Dedifferentiated amniotic fluid mesenchymal stem cell (primary cell): Measurements from ENCODE around the gene MXD1.
"Not testable (repeated sequence)": the region's sequence is repeated elsewhere in the genome, so short reads cannot be mapped to it uniquely, and the experiment has no call there.

Experiments
- DNase-seq: peaks from one replicate; pipeline ENCODE4 v3.0.0-alpha.2; 2016; ENCODE audit errors: extremely low spot score

MXD1 gene, protein sequence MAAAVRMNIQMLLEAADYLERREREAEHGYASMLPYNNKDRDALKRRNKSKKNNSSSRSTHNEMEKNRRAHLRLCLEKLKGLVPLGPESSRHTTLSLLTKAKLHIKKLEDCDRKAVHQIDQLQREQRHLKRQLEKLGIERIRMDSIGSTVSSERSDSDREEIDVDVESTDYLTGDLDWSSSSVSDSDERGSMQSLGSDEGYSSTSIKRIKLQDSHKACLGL

DNA sequence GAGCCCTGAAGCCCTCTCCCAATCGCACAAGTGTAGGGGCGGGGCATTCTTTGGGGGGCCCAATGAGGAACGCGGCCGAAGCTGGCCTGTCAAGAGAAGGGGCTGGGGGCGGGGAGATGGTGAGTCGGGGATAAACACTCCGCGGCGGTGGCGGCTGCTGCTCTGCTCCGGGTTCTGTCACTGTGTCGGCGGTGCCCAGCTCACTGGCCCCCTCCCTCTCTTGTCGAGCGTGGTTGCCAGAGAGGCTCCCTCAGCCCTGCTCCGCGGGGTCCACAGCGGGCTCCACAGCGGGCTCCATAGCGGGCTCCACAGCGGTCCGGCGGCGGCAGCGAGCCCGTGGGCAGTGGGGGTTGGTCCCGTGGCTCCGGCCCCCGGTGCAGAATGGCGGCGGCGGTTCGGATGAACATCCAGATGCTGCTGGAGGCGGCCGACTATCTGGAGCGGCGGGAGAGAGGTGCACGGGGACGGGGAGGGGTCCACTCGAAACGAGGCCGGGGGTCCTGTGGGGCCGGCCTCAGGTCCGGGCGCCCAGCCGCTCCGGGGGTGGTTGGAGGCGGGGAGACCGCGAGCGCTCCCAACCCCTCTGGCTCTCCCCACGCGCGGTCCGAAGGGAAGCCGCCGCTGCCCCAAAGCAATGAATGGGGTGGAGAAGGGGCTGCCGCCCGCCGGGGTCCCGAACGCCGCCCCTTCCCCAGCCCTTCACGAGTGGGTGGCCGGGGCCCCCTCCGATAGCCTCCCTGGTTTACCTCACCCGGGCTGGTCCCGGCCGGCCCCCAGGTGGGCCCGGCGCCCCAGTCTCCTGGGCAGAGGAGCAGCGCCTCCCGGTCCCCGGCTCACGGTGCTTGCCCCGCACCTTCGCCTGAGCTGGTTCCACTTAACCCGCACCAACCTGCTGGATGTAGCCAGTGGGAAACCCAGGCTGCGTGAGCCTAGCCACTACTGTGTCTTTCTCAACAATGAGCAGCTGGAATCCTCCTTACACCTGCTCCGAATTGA, at the start of gene MXD1:
TSS of gene MXD1 (plus strand) at position 160 of the 996 bp plus-strand sequence. CDS start at position 382, 222 bp downstream.
- no peak for DNase-seq

DNA sequence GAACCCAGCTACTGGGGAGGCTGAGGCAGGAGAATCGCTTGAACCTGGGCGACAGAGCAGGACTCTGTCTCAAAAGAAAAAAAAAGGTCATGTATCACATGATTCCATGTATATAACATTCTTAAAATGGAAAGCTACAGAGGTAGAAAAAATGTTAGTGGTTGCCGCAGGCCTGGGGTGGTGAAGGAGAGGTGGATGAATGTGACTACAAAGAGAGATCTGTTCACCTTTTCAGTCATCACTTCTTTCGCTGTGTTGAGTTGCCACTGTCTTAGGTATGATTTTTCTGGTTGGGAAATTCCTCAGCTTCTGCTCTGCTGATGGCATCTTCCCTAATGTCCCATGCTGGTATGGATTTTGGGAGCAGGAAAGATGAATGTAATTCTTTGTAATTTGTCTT, 26.5 kb upstream of the MXD1 start:
- DNase-seq, result no peak

GRCh38 chr2:69889302-69889701, 25.6 kb upstream of the MXD1 start:
- DNase-seq, result no peak

DNA sequence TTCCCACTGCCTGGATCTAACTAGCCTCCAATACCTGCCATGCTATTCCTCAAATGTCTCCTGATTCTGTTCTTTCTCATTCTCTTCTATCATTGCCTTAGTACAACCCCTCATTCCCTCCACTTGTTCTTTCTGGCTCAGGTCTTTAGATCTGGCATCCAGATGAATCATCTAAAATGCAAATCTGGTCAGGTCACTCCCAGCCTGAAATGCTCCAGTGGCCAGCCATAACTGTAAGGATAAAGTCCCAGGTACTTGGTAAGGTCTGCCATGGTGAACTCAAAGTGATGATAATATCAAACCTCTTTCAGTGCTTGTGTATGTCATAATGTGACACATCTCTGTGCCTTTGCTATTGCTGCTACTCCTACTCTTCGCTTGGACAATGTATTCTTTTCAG, 24.0 kb upstream of the MXD1 start:
- no peak for DNase-seq

- not testable (repeated sequence) for DNase-seq
Observed at GRCh38 chr2:69892838-69893424, 22.0 kb upstream of the MXD1 start.

DNA sequence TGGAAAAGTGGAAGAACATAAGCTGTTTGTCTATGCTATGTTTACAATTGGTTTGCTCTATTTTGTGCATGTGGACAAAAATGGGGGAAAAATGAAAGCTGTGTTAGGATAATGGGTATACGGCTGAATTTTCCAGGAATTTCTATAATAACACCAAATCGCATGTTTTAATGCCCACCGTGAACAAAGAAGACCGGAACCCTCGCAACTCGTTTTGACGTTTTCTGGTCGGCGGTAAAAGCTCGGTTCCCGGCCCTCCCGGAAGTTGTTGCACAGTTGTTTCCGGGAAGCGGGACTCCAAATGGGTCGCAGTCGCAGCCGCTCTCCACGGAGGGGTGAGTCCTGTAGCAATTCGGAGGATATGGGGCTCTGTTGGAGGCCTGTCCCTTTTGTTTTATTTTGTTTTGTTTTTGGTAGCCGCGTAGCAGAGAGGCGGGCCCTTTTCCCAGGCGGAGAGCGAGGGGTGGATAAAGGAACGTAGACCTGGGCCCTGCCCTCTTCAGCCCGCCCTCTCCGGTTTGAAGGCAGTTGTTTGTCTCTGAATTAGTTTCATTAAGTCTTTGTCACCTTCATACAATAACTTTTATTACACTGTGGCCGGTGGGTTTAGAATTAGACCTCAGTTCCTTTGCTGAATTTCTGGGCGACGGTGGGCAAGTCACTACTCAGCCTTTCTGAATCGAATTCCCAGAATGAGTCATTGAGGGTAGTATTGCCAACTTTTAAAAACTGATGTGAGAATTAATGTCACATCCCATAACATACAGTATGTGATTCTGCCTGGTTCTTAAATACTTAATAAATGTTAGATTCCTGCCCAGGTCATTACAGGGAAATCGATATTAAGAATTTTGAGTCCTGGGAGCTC, 21.0 kb upstream of the MXD1 start, which contains the start of gene SNRNP27:
TSS of gene SNRNP27 (plus strand) at position 273 of the 868 bp plus-strand sequence. CDS start at position 302, 29 bp downstream.
- peak; percentile 72 for DNase-seq

DNA sequence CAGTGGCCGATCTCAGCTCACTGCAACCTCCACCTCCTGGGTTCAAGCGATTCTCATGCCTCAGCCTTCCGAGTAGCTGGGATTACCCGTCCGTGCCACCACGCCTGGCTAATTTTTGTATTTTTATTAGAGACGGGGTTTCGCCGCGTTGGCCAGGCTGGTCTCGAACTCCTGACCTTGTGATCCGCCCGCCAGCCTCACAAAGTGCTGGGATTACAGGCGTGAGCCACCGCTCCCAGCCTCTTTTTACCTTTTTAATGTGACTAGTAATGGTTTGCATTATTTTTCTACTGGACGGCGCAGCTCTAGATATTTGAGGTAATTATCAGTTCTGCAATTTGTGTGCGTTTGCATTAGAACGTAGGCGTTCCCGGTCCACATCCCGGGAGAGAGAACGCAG, 20.2 kb upstream of the MXD1 start:
- DNase-seq, result not testable (repeated sequence)

DNA sequence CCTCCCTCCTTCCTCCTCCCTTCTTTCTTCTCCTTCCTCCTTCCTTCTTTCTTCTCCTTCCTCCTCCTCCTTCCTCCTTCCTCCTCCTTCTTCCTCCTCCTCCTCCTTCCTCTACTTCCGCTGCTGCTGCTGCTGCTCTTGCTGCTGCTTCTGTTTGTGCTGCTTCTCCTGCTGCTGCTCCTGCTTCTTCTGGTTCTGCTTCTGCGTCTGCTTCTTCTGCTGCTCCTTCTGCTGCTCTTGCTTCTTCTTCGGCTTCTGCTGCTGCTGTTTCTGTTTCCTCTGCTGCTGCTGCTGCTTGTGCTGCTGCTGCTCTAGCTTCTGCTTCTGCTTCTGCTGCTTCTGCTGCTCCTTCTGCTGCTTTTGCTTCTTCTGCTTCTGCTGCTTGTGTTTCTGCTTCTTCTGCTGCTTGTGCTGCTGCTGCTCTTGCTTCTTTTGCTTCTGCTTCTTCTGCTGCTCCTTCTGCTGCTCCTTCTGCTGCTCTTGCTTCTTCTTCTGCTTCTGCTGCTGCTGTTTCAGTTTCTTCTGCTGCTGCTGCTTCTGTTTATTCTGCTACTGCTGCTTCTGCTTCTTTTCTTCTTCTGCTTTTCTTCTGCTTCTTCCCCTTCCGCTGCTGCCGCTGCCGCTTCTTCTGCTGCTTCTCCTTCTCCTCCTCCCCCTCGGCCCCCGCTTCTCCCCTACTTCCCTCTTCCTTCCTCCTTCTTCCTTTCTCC, 12.5 kb upstream of the MXD1 start:
- DNase-seq, result no peak

GRCh38 chr2:69907216-69907615, 7.7 kb upstream of the MXD1 start:
- DNase-seq, result no peak

DNA sequence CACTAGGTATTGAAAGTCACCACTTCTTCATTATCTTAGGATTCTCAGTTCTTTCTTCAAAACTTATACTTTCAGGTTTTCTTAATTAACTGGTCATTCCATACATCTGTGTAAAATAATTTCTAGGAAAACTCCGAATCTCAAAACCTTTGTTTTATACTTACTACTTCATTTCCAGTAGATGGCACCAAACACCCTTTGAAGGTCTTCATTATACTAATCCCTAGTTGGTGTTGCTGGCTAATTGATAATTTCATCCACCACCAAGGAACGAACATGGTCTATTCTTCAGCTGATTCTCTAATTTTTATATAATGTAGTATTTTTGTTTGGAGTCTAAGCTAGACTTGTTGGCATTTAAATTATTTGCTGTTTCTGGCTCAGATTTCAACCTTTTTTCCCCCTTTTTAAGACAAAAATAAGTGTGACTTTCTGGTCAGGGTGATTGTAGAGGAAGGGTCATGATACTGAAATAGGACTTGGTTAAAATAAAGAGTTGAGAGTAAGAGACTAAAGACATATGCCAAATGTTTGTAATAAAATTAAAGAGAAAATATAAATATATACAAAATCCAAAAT, 2.8 kb upstream of the MXD1 start:
- peak; percentile 60 for DNase-seq

- peak; percentile 100 for DNase-seq
Observed at GRCh38 chr2:69914164-69914949, 552 bp upstream of the MXD1 start.

- DNase-seq, result no peak
Observed at GRCh38 chr2:69916106-69916505, 1.2 kb downstream of the MXD1 start.

- peak; percentile 74 for DNase-seq
Observed at GRCh38 chr2:69917852-69918251, 2.9 kb downstream of the MXD1 start.

- DNase-seq, result no peak
Observed at GRCh38 chr2:69918401-69918800, 3.5 kb downstream of the MXD1 start.

GRCh38 chr2:69923116-69923515, 8.2 kb downstream of the MXD1 start:
- no peak for DNase-seq

DNA sequence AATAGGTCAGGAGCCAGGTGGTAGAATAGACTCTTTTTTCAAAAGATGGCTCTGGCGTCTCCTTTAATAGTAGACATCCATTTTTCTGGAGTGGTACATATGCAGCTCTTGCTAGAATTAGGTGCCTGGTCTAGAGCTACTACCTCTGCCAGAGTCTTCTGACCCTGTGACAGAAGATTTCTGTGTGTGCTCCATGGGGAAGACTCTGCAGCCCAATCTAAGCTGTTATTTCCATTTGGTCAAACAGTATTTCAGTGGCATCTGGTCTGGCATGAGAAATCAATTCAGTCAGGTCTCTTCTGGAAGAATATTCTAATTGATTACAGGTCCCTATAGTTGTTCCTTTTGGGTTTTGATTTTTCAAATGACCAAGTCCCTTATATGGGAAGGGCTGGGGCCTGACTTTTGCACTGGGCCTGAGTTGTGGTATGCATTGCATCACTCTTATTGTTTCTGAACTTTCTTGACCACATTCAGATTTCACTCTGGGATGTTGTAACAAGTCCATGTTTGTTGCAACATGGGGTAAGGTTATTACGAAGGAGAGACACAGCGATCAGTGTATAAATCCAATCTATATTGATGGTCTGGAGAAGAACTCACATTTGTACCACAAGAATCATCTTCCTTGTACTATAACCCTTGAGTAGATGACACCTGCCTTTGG, 12.1 kb downstream of the MXD1 start:
- peak; percentile 50 for DNase-seq

- no peak for DNase-seq
Observed at GRCh38 chr2:69931832-69932595, 17.1 kb downstream of the MXD1 start.

DNA sequence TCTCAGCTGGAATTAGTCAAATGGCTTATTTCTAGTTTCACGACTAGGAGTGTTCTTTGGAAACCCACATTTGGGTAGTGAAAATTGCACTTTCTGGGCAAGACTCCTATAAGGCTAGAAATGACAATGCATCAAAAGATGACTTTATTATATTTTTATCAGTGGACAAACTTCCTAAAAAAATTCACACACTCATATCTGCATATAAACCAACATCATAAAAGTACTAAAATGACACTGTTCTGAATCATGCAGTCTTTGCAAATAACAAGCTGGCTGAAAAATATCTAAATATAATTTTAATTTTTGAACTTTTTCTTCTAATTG, 17.6 kb downstream of the MXD1 start:
- no peak for DNase-seq
